DMS79 treated with DMSO at 0.1 percent for 48 hours (cell line): ENCODE data around the gene FRMPD1.

Experiments
- DNase-seq: peaks from one replicate; lab custom pipeline; 2025; lab: John Stamatoyannopoulos, UW

The FRMPD1 gene

GRCh38 chr9:37678789-37679273 lies 28.1 kb downstream of the FRMPD1 start:
- no peak for DNase-seq

- DNase-seq: no peak
Measured at GRCh38 chr9:37679649-37680402, 29.1 kb downstream of the FRMPD1 start.

GRCh38 chr9:37682951-37683350 lies 32.2 kb downstream of the FRMPD1 start:
- no peak for DNase-seq

GRCh38 chr9:37683531-37684371 lies 33.0 kb downstream of the FRMPD1 start:
- DNase-seq: no peak

GRCh38 chr9:37692622-37693221 lies 42.0 kb downstream of the FRMPD1 start:
- DNase-seq: no peak

GRCh38 chr9:37693260-37693659 lies 42.5 kb downstream of the FRMPD1 start:
- DNase-seq: no peak

GRCh38 chr9:37694355-37694754 lies 43.6 kb downstream of the FRMPD1 start:
- no peak for DNase-seq

- DNase-seq: no peak
Measured at GRCh38 chr9:37696528-37696927, 45.8 kb downstream of the FRMPD1 start.

- no peak for DNase-seq
Measured at GRCh38 chr9:37700131-37700530, 49.4 kb downstream of the FRMPD1 start.

GRCh38 chr9:37700900-37701299 lies 50.1 kb downstream of the FRMPD1 start:
- DNase-seq: no peak

- DNase-seq: no peak
Measured at GRCh38 chr9:37705787-37706186, 55.0 kb downstream of the FRMPD1 start.

- no peak for DNase-seq
Measured at GRCh38 chr9:37706290-37706689, 55.5 kb downstream of the FRMPD1 start.

- no peak for DNase-seq
Measured at GRCh38 chr9:37707748-37708147, 57.0 kb downstream of the FRMPD1 start.

- DNase-seq: no peak
Measured at GRCh38 chr9:37710046-37710445, 59.3 kb downstream of the FRMPD1 start.

GRCh38 chr9:37715260-37715659 lies 64.5 kb downstream of the FRMPD1 start:
- no peak for DNase-seq

GRCh38 chr9:37715991-37716505 lies 65.3 kb downstream of the FRMPD1 start:
- no peak for DNase-seq

GRCh38 chr9:37719526-37719925 lies 68.8 kb downstream of the FRMPD1 start:
- DNase-seq: no peak

GRCh38 chr9:37727013-37727412 lies 76.3 kb downstream of the FRMPD1 start:
- DNase-seq: no peak

GRCh38 chr9:37729499-37729898 lies 78.7 kb downstream of the FRMPD1 start:
- no peak for DNase-seq

GRCh38 chr9:37730256-37730655 lies 79.5 kb downstream of the FRMPD1 start:
- no peak for DNase-seq

GRCh38 chr9:37730839-37731238 lies 80.1 kb downstream of the FRMPD1 start:
- no peak for DNase-seq

GRCh38 chr9:37732086-37732741 lies 81.5 kb downstream of the FRMPD1 start:
- DNase-seq: no peak
